AG04449 (cell line): Measurements from ENCODE around the gene ADGRA3.

Experiments used
- CTCF ChIA-PET: fragments of 350-600 bp; formaldehyde crosslinking; extraction: SDS; loops from one replicate; lab custom pipeline; 2021; ENCODE audit warnings: antibody characterized with exemption; lab: Yijun Ruan, JAX
- POLR2A ChIA-PET: fragments of 400-600, 350-600 bp; formaldehyde crosslinking; extraction: SDS; loops from one replicate; lab custom pipeline; 2020; ENCODE audit warnings: antibody characterized with exemption, inconsistent platforms; lab: Yijun Ruan, JAX
- DNase-seq: peaks from one replicate; pipeline ENCODE4 v3.0.0-alpha.2; 2010; ENCODE audit warnings: low read depth, low spot score
- H3K4me3 ChIP-seq: 2 replicates; pipeline ENCODE4 v1.5.1; 2011; ENCODE audit warnings: low read depth, mild to moderate bottlenecking, control low read depth, low read length
- TF ChIP-seq, protein P1 (sequence below): IDR thresholded peaks from one replicate; pipeline ENCODE4 v1.5.1; 2011; ENCODE audit warnings: mild to moderate bottlenecking, moderate library complexity, low read length, control low read depth, inconsistent platforms; ENCODE audit not compliant: insufficient read depth; ENCODE audit errors: missing control alignments

Gene ADGRA3

DNA sequence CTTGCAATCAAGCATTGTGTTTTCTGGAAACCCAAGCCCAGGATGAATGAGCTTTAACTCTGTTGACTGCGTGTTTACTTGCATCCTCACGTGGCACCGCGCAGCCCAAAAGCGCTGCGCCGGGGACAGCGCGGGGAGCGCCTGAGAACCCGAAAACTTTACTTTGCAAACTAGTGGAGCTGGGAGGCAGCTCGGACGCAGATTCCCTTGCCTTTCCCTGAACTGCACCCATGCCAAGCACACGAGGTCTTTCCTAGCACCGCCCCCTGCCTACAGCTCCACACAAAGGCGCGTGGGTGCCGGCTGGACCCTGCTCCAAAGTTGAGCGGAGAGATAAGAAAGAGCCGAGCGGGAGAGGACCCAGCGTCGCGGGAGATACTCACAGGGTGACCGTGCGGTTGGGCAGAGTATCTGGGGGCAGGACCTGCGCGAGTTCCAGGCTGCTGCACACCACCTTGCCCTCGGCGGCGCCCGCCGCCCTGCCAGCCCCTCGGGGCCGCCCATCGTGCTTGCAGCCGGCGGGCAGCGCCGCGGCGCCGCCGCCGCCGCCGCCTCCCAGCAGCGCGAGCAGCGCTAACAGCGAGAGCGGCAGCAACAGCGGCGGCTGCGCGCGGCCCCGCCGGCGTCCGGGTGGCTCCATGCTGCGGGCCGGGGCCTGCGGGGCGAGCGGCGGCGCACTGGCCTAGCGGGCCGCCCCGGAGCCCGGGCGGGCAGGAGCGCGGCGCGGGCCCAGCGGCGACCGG is 550 bp downstream of the ADGRA3 start:
- TF ChIP-seq, protein P1, sequence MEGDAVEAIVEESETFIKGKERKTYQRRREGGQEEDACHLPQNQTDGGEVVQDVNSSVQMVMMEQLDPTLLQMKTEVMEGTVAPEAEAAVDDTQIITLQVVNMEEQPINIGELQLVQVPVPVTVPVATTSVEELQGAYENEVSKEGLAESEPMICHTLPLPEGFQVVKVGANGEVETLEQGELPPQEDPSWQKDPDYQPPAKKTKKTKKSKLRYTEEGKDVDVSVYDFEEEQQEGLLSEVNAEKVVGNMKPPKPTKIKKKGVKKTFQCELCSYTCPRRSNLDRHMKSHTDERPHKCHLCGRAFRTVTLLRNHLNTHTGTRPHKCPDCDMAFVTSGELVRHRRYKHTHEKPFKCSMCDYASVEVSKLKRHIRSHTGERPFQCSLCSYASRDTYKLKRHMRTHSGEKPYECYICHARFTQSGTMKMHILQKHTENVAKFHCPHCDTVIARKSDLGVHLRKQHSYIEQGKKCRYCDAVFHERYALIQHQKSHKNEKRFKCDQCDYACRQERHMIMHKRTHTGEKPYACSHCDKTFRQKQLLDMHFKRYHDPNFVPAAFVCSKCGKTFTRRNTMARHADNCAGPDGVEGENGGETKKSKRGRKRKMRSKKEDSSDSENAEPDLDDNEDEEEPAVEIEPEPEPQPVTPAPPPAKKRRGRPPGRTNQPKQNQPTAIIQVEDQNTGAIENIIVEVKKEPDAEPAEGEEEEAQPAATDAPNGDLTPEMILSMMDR, result peak; percentile 17
- DNase-seq, result no peak
- POLR2A ChIA-PET, result no interaction called here
- H3K4me3 ChIP-seq, result peak overlapping the region; percentile 76
- CTCF ChIA-PET, result interaction anchor here (0.9 to 1.5 kb wide), 3 partner anchors 43 to 105 kb away, joined by 3 read pairs; no protein-coding TSS in a partner anchor

DNA sequence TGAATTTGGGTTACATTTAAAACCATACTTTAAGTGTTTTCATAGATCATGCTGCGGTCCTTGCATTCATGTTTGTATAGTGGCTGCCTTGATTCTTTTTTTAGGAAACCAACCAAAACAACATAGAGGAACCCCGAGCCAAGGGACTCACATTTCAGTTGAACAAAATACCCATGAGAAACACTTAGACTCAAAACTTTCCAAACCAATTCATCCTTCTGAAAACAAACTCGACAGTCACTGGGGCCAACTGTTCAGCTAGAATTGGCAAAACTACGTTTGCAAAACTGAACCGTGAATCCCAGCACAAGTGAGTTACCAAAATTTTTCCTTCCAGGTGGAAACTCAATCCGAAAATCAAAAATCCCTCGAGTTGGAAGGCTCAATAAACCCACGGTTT is 1.4 kb downstream of the ADGRA3 start:
- H3K4me3 ChIP-seq, result peak overlapping the region; percentile 76
- ChIA-PET CTCF (interaction anchor here (0.9 to 1.5 kb wide), 2 partner anchors 42 to 60 kb away, joined by 3 read pairs; no protein-coding TSS in a partner anchor), POLR2A (no interaction called here)
- TF ChIP-seq, protein P1, result no peak
- no peak for DNase-seq

DNA sequence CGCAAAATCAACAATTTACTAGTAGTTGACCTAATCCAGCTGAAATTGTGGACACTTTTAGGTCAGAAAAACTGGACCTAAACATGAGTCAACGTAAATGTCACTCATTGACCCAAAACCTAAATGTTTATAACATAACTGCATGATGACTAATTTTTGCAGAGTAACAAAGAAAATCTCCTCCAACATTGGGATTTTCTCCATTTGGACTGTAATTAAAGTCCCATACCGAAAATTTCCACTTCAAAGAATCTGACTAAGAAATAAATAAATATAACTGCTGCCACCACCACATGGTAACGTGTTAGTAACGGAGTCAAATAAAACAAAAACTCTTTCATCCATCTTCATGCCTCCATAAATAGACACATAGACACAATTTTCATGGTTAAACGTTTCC is 1.9 kb downstream of the ADGRA3 start:
- POLR2A ChIA-PET, result no interaction called here
- TF ChIP-seq, protein P1, result no peak
- no peak for DNase-seq
- CTCF ChIA-PET, result interaction anchor here (1.5 kb wide), 1 partner anchor 41 kb away, joined by 3 read pairs; no protein-coding TSS in a partner anchor
- H3K4me3 ChIP-seq, result peak overlapping the region; percentile 76

- TF ChIP-seq, protein P1, result no peak
- ChIA-PET CTCF (no interaction called here), POLR2A (no interaction called here)
- no peak for DNase-seq
- H3K4me3 ChIP-seq, result no peak overlapping the region
Observed at GRCh38 chr4:22512306-22512705, 3.6 kb downstream of the ADGRA3 start.

DNA sequence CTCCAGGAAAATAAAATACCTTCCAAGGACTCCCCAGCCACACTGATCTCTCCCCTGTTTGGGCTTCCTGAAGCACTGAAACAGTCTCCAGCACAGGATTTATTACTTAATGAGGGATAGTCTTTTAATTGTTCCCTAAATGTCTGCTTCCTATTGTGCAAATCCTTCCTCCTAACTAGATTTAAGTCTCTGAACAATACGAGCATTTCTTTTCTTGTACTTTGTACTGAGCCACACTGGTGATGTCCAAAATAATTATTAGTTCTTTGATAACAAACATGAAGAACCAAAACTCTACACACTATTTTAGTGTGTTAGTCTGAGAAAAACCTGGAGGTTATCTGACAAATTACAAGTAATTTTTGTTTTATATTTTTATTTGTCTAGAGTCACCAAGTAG is 5.1 kb downstream of the ADGRA3 start:
- CTCF ChIA-PET, result no interaction called here

GRCh38 chr4:22508376-22508775 is 7.5 kb downstream of the ADGRA3 start:
- ChIA-PET POLR2A (no interaction called here), CTCF (no interaction called here)
- TF ChIP-seq, protein P1, result no peak

More for the DNA sequence above, 5.1 kb downstream of the ADGRA3 start:
- H3K4me3 ChIP-seq, result no peak overlapping the region
- TF ChIP-seq, protein P1, result no peak
- POLR2A ChIA-PET, result no interaction called here
- no peak for DNase-seq

More at GRCh38 chr4:22508376-22508775, 7.5 kb downstream of the ADGRA3 start:
- H3K4me3 ChIP-seq, result no peak overlapping the region
- no peak for DNase-seq
